AG04450 (cell line): Measurements from ENCODE around the gene MAD2L1BP. TPM values are rescaled to one million over a fixed set of nuclear protein-coding genes. Genes with fewer than 3 reads are reported as not detected.

Experiments
- CTCF ChIA-PET: fragments of 300-600, 350-600 bp; formaldehyde crosslinking; extraction: SDS; loops from one replicate; lab custom pipeline; 2022; ENCODE audit warnings: antibody characterized with exemption, inconsistent platforms; lab: Charles Lee
- POLR2A ChIA-PET: fragments of 350-600 bp; formaldehyde crosslinking; extraction: SDS; loops from one replicate; lab custom pipeline; 2021; ENCODE audit warnings: antibody characterized with exemption, inconsistent platforms; lab: Yijun Ruan, JAX
- DNase-seq: peaks from one replicate; pipeline ENCODE4 v3.0.0-alpha.2; 2011; ENCODE audit warnings: low read depth, low spot score
- H3K27ac ChIP-seq: one replicate; pipeline ENCODE4 v1.5.1; 2012; ENCODE audit warnings: low read depth, low read length, control low read depth
- H3K27me3 ChIP-seq: one replicate; pipeline ENCODE4 v1.6.0; 2012; ENCODE audit warnings: low read length; ENCODE audit not compliant: control insufficient read depth, insufficient read depth
- H3K4me3 ChIP-seq: 2 replicates; pipeline ENCODE4 v1.5.1; 2011; ENCODE audit warnings: mild to moderate bottlenecking, low read depth, low read length, control low read depth
- H3K9me3 ChIP-seq: 2 replicates; pipeline ENCODE4 v1.5.1; 2012; ENCODE audit warnings: low read length; ENCODE audit not compliant: control insufficient read depth, insufficient read depth
- polyA plus RNA-seq: library from polyadenylated mRNA; depleted of rRNA; stranded (reverse); fragments of >200 nt; gene quantifications from 2 replicates; pipeline ENCODE4 v1.2.3, GENCODE V29; 2011
- TF ChIP-seq, protein P1 (sequence below): IDR thresholded peaks from 2 replicates; pipeline ENCODE4 v1.5.1; 2011; ENCODE audit warnings: low read depth, low read length, control low read depth, inconsistent platforms

MAD2L1BP gene
- polyA plus RNA-seq, 1 experiment, result 37.1 TPM

DNA sequence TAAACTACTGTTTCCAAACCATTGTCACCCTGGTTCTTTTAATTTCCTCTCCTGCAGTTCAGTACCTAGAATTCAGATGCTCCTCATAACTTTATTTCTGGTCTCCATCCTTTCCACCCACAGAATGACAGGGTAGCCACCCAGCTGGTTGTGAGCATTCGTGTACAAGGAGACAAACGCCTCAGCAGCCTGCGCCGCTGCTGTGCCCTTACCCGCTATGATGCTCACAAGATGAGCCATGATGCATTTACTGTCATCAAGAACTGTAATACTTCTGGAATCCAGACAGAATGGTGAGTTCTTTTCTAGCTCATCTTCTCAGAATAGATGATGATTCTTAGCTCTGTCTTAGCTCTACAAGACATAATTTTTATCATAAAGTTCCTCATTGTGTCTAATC is 25.2 kb upstream of the MAD2L1BP start:
- Histone ChIP-seq H3K4me3 (no peak overlapping the region), H3K9me3 (no peaks in the 10 kb centered on the region), H3K27me3 (no peaks in the 10 kb centered on the region), H3K27ac (no peak overlapping the region)
- TF ChIP-seq, protein P1, sequence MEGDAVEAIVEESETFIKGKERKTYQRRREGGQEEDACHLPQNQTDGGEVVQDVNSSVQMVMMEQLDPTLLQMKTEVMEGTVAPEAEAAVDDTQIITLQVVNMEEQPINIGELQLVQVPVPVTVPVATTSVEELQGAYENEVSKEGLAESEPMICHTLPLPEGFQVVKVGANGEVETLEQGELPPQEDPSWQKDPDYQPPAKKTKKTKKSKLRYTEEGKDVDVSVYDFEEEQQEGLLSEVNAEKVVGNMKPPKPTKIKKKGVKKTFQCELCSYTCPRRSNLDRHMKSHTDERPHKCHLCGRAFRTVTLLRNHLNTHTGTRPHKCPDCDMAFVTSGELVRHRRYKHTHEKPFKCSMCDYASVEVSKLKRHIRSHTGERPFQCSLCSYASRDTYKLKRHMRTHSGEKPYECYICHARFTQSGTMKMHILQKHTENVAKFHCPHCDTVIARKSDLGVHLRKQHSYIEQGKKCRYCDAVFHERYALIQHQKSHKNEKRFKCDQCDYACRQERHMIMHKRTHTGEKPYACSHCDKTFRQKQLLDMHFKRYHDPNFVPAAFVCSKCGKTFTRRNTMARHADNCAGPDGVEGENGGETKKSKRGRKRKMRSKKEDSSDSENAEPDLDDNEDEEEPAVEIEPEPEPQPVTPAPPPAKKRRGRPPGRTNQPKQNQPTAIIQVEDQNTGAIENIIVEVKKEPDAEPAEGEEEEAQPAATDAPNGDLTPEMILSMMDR, result no peak
- ChIA-PET POLR2A (interaction anchor here (0.7 kb wide), 1 partner anchor 19 kb away, joined by 3 read pairs; no protein-coding TSS in a partner anchor), CTCF (interaction anchor here (1.4 kb wide), 1 partner anchor 469 kb away, joined by 5 read pairs; no protein-coding TSS in a partner anchor)
- DNase-seq, result no peak

DNA sequence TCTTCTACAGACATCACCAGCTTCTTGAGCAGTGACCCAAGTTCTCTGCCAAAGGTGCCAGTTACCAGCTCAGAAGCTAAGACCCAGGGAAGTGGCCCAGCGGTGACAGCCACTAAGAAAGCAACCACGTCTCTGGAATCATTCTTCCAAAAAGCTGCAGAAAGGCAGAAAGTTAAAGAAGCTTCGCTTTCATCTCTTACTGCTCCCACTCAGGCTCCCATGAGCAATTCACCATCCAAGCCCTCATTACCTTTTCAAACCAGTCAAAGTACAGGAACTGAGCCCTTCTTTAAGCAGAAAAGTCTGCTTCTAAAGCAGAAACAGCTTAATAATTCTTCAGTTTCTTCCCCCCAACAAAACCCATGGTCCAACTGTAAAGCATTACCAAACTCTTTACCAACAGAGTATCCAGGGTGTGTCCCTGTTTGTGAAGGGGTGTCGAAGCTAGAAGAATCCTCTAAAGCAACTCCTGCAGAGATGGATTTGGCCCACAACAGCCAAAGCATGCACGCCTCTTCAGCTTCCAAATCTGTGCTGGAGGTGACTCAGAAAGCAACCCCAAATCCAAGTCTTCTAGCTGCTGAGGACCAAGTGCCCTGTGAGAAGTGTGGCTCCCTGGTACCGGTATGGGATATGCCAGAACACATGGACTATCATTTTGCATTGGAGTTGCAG is 21.8 kb upstream of the MAD2L1BP start:
- Histone ChIP-seq H3K9me3 (no peaks in the 10 kb centered on the region), H3K27me3 (no peaks in the 10 kb centered on the region), H3K4me3 (no peak overlapping the region), H3K27ac (no peak overlapping the region)
- TF ChIP-seq, protein P1, result no peak
- ChIA-PET POLR2A (interaction anchor here (0.7 kb wide), 1 partner anchor 15 kb away, joined by 4 read pairs; the partner anchor contains the start of gene GTPBP2), CTCF (interaction anchor here (0.6 to 0.7 kb wide), 2 partner anchors 10 to 588 kb away, joined by 5 read pairs; no protein-coding TSS in a partner anchor)
- DNase-seq, result no peak

DNA sequence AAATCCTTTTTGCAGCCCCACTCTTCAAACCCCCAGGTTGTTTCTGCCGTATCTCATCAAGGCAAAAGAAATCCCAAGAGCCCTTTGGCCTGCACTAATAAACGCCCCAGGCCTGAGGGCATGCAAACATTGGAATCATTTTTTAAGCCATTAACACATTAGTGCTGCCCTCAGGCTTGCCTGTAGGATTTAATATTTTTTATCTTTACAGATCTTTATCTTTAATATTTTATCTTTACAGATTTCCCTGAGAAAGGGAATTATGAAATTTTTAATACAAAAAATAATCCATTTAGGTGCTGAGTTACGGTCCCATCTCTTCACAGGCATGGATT is 21.3 kb upstream of the MAD2L1BP start:
- POLR2A ChIA-PET, result no interaction called here
- no peaks in the 10 kb centered on the region for H3K27me3 ChIP-seq
- DNase-seq, result no peak
- CTCF ChIA-PET, result interaction anchor here (0.7 to 1.0 kb wide), 2 partner anchors 10 to 155 kb away, joined by 5 to 7 read pairs; no protein-coding TSS in a partner anchor
- H3K9me3 ChIP-seq, result no peaks in the 10 kb centered on the region
- H3K4me3 ChIP-seq, result no peak overlapping the region
- no peak overlapping the region for H3K27ac ChIP-seq
- TF ChIP-seq, protein P1, result no peak

DNA sequence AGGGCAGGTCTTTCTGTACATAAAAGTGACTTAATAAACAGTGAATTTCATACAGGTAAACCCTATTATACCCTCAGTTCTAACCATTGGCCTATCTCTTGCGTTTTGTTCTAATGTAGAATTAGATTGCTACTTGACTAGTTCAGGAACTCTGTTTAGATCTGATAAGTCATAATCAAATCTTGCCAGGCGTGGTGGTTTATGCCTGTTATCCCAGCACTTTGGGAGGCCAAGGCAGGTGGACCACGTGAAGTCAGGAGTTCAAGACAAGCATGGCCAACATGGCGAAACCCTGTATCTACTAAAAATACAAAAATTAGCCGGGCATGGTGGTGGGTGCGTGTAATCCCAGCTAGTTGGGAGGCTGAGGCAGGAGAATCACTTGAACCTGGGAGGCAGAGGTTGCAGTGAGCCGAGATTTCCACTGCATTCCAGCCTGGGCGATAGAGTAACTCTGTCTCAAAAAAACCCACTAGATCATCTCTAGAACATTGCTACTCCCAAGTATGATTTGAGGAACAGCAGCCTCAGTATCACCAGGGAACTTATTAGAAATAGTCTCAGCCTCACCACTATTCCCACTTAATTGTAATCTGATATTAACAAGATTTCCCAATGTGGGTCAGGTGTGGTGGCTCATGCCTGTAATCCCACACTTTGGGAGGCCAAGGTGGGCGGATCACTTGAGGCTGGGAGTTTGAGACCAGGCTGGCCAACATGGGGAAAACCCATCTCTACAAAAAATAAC is 18.7 kb upstream of the MAD2L1BP start:
- ChIA-PET CTCF (interaction anchor here (2.5 kb wide), 1 partner anchor 8 kb away, joined by 11 read pairs; no protein-coding TSS in a partner anchor), POLR2A (interaction anchor here (0.7 kb wide), 2 partner anchors 88 to 151 kb away, joined by 3 read pairs; no protein-coding TSS in a partner anchor)
- Histone ChIP-seq H3K9me3 (no peaks in the 10 kb centered on the region), H3K4me3 (no peak overlapping the region), H3K27me3 (no peaks in the 10 kb centered on the region), H3K27ac (no peak overlapping the region)
- TF ChIP-seq, protein P1, result no peak
- no peak for DNase-seq
